ENCODE results near the gene PRG2. TPM values are rescaled to one million over a fixed set of nuclear protein-coding genes. Genes with fewer than 3 reads are reported as not detected.
A peak's percentile ranks its signal among the peaks of the same experiment; 100 is the strongest.

PRG2 gene
- total RNA-seq, 2 experiments from 2014 or later: 0.33 to 0.68 TPM

DNA sequence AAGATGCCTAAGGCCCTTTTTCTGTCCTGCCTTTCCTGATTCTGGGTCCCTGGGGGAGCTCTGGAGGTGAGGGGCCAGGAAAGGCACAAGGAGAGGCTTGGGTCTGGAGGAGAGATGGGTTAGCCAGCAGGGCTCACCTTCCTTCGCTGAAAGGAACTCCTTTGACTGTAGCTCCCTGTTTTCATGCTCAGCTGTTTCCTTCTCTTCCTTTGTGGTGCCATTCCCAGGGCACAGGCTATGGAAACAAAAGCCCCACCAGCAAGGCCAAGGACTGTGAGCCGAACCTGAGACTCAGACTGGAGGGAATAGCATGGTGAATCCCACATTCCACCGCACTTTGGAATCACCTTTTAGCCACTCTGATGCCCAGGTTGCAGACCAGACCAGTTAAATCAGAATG is 26.0 kb upstream of the PRG2 start:
- Mint-ChIP-seq H3K27me3 (no peaks in the 10 kb centered on the region), H3K36me3 (ENCODE audit: low read depth) (peaks cover 84% of the 10 kb centered on the region), H3K27ac (no peak overlapping the region), H3K9me3 (no peaks in the 10 kb centered on the region), H3K4me1 (peaks cover 35% of the 10 kb centered on the region), H3K4me3 (no peak overlapping the region)
- POLR2A ChIA-PET: no interaction called here
- CTCF ChIA-PET: no interaction called here
- DNase-seq: no peak

DNA sequence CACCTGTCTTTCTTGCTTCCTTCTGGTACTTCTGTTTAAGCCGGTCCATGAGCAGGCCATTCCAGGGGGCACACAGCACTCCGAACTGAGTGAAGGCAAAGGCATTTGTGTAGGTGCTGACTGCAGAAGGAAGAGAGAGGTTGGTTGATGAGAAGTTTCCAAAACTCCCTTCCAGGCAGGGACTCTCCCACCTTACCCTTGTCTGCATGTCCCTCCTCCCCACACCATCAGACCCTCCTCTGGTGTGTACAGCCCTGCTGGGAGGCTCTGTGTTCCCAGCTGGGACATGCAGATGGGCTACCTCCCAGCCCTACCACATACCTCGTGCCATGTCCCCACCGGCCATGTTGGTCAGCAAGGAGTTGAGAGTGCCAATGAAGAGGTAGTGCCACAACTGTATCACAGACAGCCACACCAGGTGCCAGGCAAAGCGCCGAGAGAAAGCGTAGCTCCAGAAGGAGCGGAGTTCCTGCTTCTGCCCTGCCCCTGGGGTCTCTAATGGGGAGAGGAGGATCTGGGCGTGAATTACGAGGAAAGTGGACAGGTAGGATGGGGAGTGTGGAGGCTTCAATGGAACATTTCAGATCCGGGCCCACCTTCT is 24.3 kb upstream of the PRG2 start:
- POLR2A ChIA-PET: no interaction called here
- Mint-ChIP-seq H3K27ac (no peak overlapping the region), H3K36me3 (ENCODE audit: low read depth) (peaks cover 81% of the 10 kb centered on the region), H3K4me1 (peaks cover 28% of the 10 kb centered on the region), H3K9me3 (no peaks in the 10 kb centered on the region), H3K4me3 (no peak overlapping the region), H3K27me3 (no peaks in the 10 kb centered on the region)
- DNase-seq: no peak
- CTCF ChIA-PET: no interaction called here

DNA sequence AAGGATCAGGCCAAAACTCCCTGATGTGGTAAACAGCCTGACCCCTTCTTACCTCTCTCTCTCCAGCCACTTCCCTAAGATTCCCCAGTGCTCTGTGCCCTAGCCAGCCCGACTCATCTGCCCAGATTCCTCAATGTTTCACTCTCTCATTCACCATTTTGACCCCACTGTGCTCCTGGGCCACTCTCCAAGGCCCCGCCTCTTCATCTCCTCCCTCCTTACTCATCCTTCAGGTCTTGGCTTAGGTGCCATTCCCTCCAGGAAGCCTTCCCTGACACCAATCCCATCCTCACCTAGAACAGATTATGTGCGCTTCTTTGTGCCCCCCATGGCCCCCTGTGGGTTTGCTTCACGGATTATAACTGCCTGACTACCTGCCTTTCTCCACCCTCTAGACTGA is 23.2 kb upstream of the PRG2 start:
- H3K9me3 Mint-ChIP-seq: no peaks in the 10 kb centered on the region
- peak overlapping the region; percentile 7 for H3K27ac Mint-ChIP-seq
- peaks cover 85% of the 10 kb centered on the region for H3K36me3 Mint-ChIP-seq (ENCODE audit: low read depth)
- ChIA-PET CTCF (no interaction called here), POLR2A (no interaction called here)
- no peaks in the 10 kb centered on the region for H3K27me3 Mint-ChIP-seq
- H3K4me3 Mint-ChIP-seq: no peak overlapping the region
- H3K4me1 Mint-ChIP-seq: peaks cover 23% of the 10 kb centered on the region
- no peak for DNase-seq

DNA sequence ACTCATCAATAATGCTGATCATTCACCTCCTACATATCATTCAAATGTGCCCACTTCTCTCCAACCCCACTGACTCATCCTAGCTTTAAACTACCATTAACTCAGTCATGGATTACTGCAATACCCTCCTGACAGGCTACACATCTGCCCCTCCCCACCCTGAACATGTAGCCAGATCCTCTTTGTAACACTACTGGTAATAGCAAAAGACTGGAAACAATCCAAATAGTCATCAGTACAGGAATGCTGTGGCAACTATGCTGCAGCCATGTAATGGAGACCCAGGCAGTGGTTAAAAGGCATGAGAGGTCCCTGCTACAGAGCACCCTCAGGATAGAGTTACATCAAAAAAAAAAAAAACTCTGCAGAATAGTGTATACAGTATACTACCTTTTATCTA is 19.8 kb upstream of the PRG2 start:
- Mint-ChIP-seq H3K27ac (no peak overlapping the region), H3K4me3 (no peak overlapping the region), H3K9me3 (no peaks in the 10 kb centered on the region), H3K4me1 (peaks cover 49% of the 10 kb centered on the region), H3K27me3 (no peaks in the 10 kb centered on the region), H3K36me3 (ENCODE audit: low read depth) (peaks cover 85% of the 10 kb centered on the region)
- CTCF ChIA-PET: no interaction called here
- no peak for DNase-seq
- POLR2A ChIA-PET: no interaction called here

DNA sequence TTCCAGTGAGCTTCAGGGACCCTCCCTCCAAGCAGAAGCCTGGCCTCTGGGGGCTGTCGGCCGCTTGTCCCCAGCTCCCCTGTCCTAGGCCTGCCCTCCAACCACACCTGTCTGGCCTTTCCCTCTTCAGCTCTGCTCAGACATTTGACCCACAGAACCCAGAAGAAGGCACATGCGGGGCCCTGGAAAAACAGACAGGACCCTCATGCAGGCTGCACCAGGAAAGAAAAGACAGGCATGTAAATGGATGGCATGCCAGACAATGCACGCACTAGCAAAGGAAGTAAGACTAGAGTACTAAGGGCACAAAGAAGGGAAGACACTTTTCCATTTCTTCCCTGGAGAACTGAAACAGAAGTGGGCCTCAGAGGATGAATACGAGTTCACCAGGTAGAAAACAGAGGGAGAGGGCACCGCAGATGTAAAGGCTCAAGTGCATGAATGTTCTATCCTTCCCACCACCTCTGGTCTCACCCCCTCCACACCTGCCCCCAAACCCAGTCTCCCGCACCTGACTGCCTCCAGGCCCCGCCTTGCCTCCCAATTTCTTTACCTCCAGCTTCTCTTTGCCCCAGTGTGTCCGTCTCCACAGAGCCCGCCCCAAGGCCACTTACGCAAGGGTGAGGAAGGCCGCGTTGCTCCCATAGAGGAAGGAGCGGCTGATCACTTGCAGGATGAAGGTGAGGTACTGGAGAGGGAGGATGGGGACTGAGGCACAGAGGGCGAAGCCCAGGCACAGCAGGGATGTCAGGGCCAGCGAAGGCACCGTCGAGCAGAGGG is 19.1 kb upstream of the PRG2 start:
- DNase-seq: no peak
- POLR2A ChIA-PET: no interaction called here
- CTCF ChIA-PET: no interaction called here
- no peak overlapping the region for H3K4me3 Mint-ChIP-seq
- peaks cover 82% of the 10 kb centered on the region for H3K36me3 Mint-ChIP-seq (ENCODE audit: low read depth)
- H3K4me1 Mint-ChIP-seq: peaks cover 50% of the 10 kb centered on the region
- H3K27ac Mint-ChIP-seq: no peak overlapping the region
- H3K27me3 Mint-ChIP-seq: no peaks in the 10 kb centered on the region
- H3K9me3 Mint-ChIP-seq: no peaks in the 10 kb centered on the region

DNA sequence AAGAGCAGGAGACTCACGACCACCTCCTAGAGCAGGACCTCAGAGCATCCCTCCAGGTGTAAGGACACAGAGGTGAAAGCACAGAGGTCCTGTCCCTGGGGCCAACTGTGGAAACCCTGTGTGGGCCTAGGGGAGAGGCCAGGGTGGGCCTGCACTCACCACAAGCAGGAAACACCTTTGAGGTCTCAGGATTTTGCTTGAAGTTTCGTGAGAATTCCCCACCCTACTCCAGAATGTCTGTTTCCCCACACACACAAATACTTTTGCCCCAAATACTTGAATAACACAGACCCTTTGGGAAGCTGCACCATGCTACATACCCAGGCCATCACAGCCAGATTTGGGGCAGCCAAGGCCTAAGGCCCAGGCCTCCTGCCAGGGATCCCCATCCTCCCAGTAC is 18.3 kb upstream of the PRG2 start:
- Mint-ChIP-seq H3K9me3 (no peaks in the 10 kb centered on the region), H3K36me3 (ENCODE audit: low read depth) (peaks cover 78% of the 10 kb centered on the region), H3K27ac (no peak overlapping the region), H3K27me3 (no peaks in the 10 kb centered on the region), H3K4me1 (peaks cover 46% of the 10 kb centered on the region), H3K4me3 (no peak overlapping the region)
- ChIA-PET POLR2A (interaction anchor here (1.2 kb wide), 1 partner anchor 9 kb away, joined by 4 read pairs; no protein-coding TSS in a partner anchor), CTCF (interaction anchor here (1.0 to 1.4 kb wide), 2 partner anchors 13 to 49 kb away, joined by 3 read pairs; no protein-coding TSS in a partner anchor)
- no peak for DNase-seq

DNA sequence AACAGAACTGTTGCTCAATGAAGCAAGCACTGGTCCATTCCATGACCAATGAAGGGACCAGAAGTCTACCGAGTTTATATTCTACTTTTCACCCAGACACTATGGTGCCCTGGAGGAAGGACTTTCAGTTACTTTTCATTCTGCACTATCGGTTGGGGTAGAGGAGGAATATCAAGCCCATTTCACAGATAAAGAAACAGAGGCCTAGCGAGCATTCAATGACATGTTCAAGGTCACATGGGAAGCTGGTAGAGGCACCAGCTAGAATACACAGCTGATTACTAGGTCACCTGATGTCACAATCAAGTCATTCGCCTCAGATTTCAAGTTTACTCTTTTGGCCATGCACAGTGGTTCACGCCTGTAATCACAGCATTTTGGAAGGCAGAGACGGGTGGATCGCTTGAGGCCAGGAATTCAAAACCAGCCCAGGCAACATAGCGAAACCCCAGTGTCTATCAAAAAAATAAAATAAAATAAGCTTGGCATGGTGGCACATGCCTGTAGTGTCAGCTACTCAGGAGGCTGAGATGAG is 17.6 kb upstream of the PRG2 start:
- no peaks in the 10 kb centered on the region for H3K27me3 Mint-ChIP-seq
- POLR2A ChIA-PET: interaction anchor here (1.2 kb wide), 1 partner anchor 9 kb away, joined by 4 read pairs; no protein-coding TSS in a partner anchor
- peaks cover 71% of the 10 kb centered on the region for H3K36me3 Mint-ChIP-seq (ENCODE audit: low read depth)

GRCh38 chr11:57407010-57407920 is 16.8 kb upstream of the PRG2 start:
- Mint-ChIP-seq H3K4me1 (peaks cover 39% of the 10 kb centered on the region), H3K27me3 (no peaks in the 10 kb centered on the region), H3K27ac (peak overlapping the region; percentile 67), H3K36me3 (ENCODE audit: low read depth) (peaks cover 66% of the 10 kb centered on the region), H3K4me3 (no peak overlapping the region), H3K9me3 (no peaks in the 10 kb centered on the region)
- no peak for DNase-seq
- CTCF ChIA-PET: interaction anchor here (1.2 to 1.4 kb wide), 3 partner anchors 15 to 87 kb away, joined by 3 read pairs; no protein-coding TSS in a partner anchor
- POLR2A ChIA-PET: interaction anchor here (1.2 kb wide), 1 partner anchor 19 kb away, joined by 3 read pairs; no protein-coding TSS in a partner anchor

More for the DNA sequence above, 17.6 kb upstream of the PRG2 start:
- H3K4me3 Mint-ChIP-seq: no peak overlapping the region
- CTCF ChIA-PET: interaction anchor here (1.0 to 1.4 kb wide), 2 partner anchors 14 to 50 kb away, joined by 3 read pairs; no protein-coding TSS in a partner anchor
- H3K4me1 Mint-ChIP-seq: peaks cover 39% of the 10 kb centered on the region
- DNase-seq: no peak
- no peak overlapping the region for H3K27ac Mint-ChIP-seq
- H3K9me3 Mint-ChIP-seq: no peaks in the 10 kb centered on the region

GRCh38 chr11:57406337-57406904 is 16.0 kb upstream of the PRG2 start:
- peak; percentile 22 for DNase-seq
- peaks cover 39% of the 10 kb centered on the region for H3K4me1 Mint-ChIP-seq
- peak overlapping the region; percentile 67 for H3K27ac Mint-ChIP-seq
- POLR2A ChIA-PET: interaction anchor here (1.2 kb wide), 2 partner anchors 18 to 20 kb away, joined by 3 read pairs; no protein-coding TSS in a partner anchor
- CTCF ChIA-PET: interaction anchor here (1.2 to 1.3 kb wide), 2 partner anchors 52 to 88 kb away, joined by 3 read pairs; no protein-coding TSS in a partner anchor
- H3K27me3 Mint-ChIP-seq: no peaks in the 10 kb centered on the region
- H3K4me3 Mint-ChIP-seq: no peak overlapping the region
- no peaks in the 10 kb centered on the region for H3K9me3 Mint-ChIP-seq
- H3K36me3 Mint-ChIP-seq (ENCODE audit: low read depth): peaks cover 59% of the 10 kb centered on the region

- Mint-ChIP-seq H3K9me3 (no peaks in the 10 kb centered on the region), H3K36me3 (ENCODE audit: low read depth) (peaks cover 53% of the 10 kb centered on the region), H3K4me3 (no peak overlapping the region), H3K27me3 (no peaks in the 10 kb centered on the region), H3K4me1 (peaks cover 35% of the 10 kb centered on the region), H3K27ac (no peak overlapping the region)
- POLR2A ChIA-PET: interaction anchor here (1.2 kb wide), 1 partner anchor 19 kb away, joined by 3 read pairs; no protein-coding TSS in a partner anchor
- CTCF ChIA-PET: no interaction called here
- DNase-seq: no peak
Measured at GRCh38 chr11:57405271-57405860, 14.9 kb upstream of the PRG2 start.

DNA sequence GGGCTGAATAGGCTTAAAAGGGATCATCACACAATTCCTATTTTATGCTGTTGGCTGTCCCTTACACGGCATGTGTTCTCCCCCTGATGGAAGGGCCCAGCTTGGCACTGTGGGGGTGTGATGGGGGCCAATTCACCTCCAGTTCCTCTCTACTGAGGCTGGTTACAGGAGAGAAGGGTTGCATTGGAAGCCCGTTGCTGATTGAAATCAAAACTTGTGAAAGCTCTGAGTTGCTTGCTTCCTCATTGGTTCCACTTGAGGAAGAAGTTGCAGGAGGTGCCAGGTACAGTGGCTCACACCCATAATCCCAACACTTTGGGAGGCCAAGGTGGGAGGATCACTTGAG is 13.3 kb upstream of the PRG2 start:
- no peaks in the 10 kb centered on the region for H3K9me3 Mint-ChIP-seq
- no peak for DNase-seq
- H3K4me3 Mint-ChIP-seq: no peak overlapping the region
- ChIA-PET POLR2A (interaction anchor here (1.2 kb wide), 1 partner anchor 10 kb away, joined by 3 read pairs; no protein-coding TSS in a partner anchor), CTCF (no interaction called here)
- H3K36me3 Mint-ChIP-seq (ENCODE audit: low read depth): peaks cover 38% of the 10 kb centered on the region
- H3K27me3 Mint-ChIP-seq: no peaks in the 10 kb centered on the region
- no peak overlapping the region for H3K27ac Mint-ChIP-seq
- H3K4me1 Mint-ChIP-seq: peaks cover 32% of the 10 kb centered on the region
